ENCODE data around the gene JHY.

JHY gene

GRCh38 chr11:122871302-122871701, 11.3 kb upstream of the JHY start:
- Histone ChIP-seq H3K4me1 (ENCODE audit: insufficient read depth, low read length) (no peaks in the 10 kb centered on the region), H3K4me3 (ENCODE audit: low read depth in 1 of 2, low read length in 2 of 2) (no peak overlapping the region), H3K36me3 (ENCODE audit: insufficient read depth, low read length) (no peaks in the 10 kb centered on the region), H3K79me2 (ENCODE audit: insufficient read depth, low read length) (no peaks in the 10 kb centered on the region), H4K20me1 (ENCODE audit: insufficient read depth, low read length) (no peaks in the 10 kb centered on the region), H2AFZ (ENCODE audit: low read depth, low read length) (no peak overlapping the region), H3K27ac (ENCODE audit: low read length) (no peak overlapping the region), H3K9me3 (ENCODE audit: insufficient read depth, low read length, severe bottlenecking) (no peaks in the 10 kb centered on the region), H3K9ac (ENCODE audit: low read depth, low read length) (no peak overlapping the region), H3K27me3 (ENCODE audit: insufficient read depth, low read length, poor library complexity) (peaks cover 16% of the 10 kb centered on the region), H3K4me2 (ENCODE audit: insufficient read depth, low read length) (no peak overlapping the region)
- DNase-seq (no peak), ATAC-seq (ENCODE audit: insufficient read depth, low read depth) (no peak)
- TF ChIP-seq EZH2 (IDR thresholded peaks at IDR 0.05; ENCODE audit: borderline replicate concordance, low read depth, low read length, severe bottlenecking): no peak
- no peak for TF ChIP-seq CTCF (IDR thresholded peaks at IDR 0.05; ENCODE audit: borderline replicate concordance, extremely low read depth, low read length, poor library complexity, severe bottlenecking)

GRCh38 chr11:122872046-122872445, 10.5 kb upstream of the JHY start:
- no peak for ATAC-seq (ENCODE audit: insufficient read depth, low read depth)
- H3K4me3 ChIP-seq (ENCODE audit: low read depth in 1 of 2, low read length in 2 of 2): no peak overlapping the region
- H3K9ac ChIP-seq (ENCODE audit: low read depth, low read length): no peak overlapping the region
- peaks cover 16% of the 10 kb centered on the region for H3K27me3 ChIP-seq (ENCODE audit: insufficient read depth, low read length, poor library complexity)
- H3K9me3 ChIP-seq (ENCODE audit: insufficient read depth, low read length, severe bottlenecking): no peaks in the 10 kb centered on the region
- no peaks in the 10 kb centered on the region for H4K20me1 ChIP-seq (ENCODE audit: insufficient read depth, low read length)
- DNase-seq: no peak
- no peak overlapping the region for H2AFZ ChIP-seq (ENCODE audit: low read depth, low read length)
- TF ChIP-seq CTCF (IDR thresholded peaks at IDR 0.05; ENCODE audit: borderline replicate concordance, extremely low read depth, low read length, poor library complexity, severe bottlenecking) (no peak), EZH2 (IDR thresholded peaks at IDR 0.05; ENCODE audit: borderline replicate concordance, low read depth, low read length, severe bottlenecking) (no peak)
- no peaks in the 10 kb centered on the region for H3K4me1 ChIP-seq (ENCODE audit: insufficient read depth, low read length)
- H3K4me2 ChIP-seq (ENCODE audit: insufficient read depth, low read length): no peak overlapping the region
- no peaks in the 10 kb centered on the region for H3K36me3 ChIP-seq (ENCODE audit: insufficient read depth, low read length)
- H3K79me2 ChIP-seq (ENCODE audit: insufficient read depth, low read length): no peaks in the 10 kb centered on the region
- H3K27ac ChIP-seq (ENCODE audit: low read length): no peak overlapping the region

- no peak overlapping the region for H2AFZ ChIP-seq (ENCODE audit: low read depth, low read length)
- peaks cover 17% of the 10 kb centered on the region for H3K27me3 ChIP-seq (ENCODE audit: insufficient read depth, low read length, poor library complexity)
- DNase-seq: no peak
- no peak overlapping the region for H3K4me2 ChIP-seq (ENCODE audit: insufficient read depth, low read length)
- H4K20me1 ChIP-seq (ENCODE audit: insufficient read depth, low read length): no peaks in the 10 kb centered on the region
- H3K27ac ChIP-seq (ENCODE audit: low read length): no peak overlapping the region
- ATAC-seq (ENCODE audit: insufficient read depth, low read depth): no peak
- H3K9ac ChIP-seq (ENCODE audit: low read depth, low read length): no peak overlapping the region
- no peak overlapping the region for H3K4me3 ChIP-seq (ENCODE audit: low read depth in 1 of 2, low read length in 2 of 2)
- no peaks in the 10 kb centered on the region for H3K79me2 ChIP-seq (ENCODE audit: insufficient read depth, low read length)
- H3K4me1 ChIP-seq (ENCODE audit: insufficient read depth, low read length): no peaks in the 10 kb centered on the region
- TF ChIP-seq EZH2 (IDR thresholded peaks at IDR 0.05; ENCODE audit: borderline replicate concordance, low read depth, low read length, severe bottlenecking) (no peak), CTCF (IDR thresholded peaks at IDR 0.05; ENCODE audit: borderline replicate concordance, extremely low read depth, low read length, poor library complexity, severe bottlenecking) (no peak)
- no peaks in the 10 kb centered on the region for H3K9me3 ChIP-seq (ENCODE audit: insufficient read depth, low read length, severe bottlenecking)
- no peaks in the 10 kb centered on the region for H3K36me3 ChIP-seq (ENCODE audit: insufficient read depth, low read length)
These were observed 7.6 kb upstream of the JHY start for GRCh38 chr11:122874991-122875390.

- H3K27ac ChIP-seq (ENCODE audit: low read length): no peak overlapping the region
- H3K9me3 ChIP-seq (ENCODE audit: insufficient read depth, low read length, severe bottlenecking): no peaks in the 10 kb centered on the region
- H3K4me2 ChIP-seq (ENCODE audit: insufficient read depth, low read length): no peak overlapping the region
- no peaks in the 10 kb centered on the region for H3K4me1 ChIP-seq (ENCODE audit: insufficient read depth, low read length)
- no peak overlapping the region for H3K4me3 ChIP-seq (ENCODE audit: low read depth in 1 of 2, low read length in 2 of 2)
- no peak for TF ChIP-seq CTCF (IDR thresholded peaks at IDR 0.05; ENCODE audit: borderline replicate concordance, extremely low read depth, low read length, poor library complexity, severe bottlenecking)
- H4K20me1 ChIP-seq (ENCODE audit: insufficient read depth, low read length): no peaks in the 10 kb centered on the region
- H3K79me2 ChIP-seq (ENCODE audit: insufficient read depth, low read length): no peaks in the 10 kb centered on the region
- DNase-seq (no peak), ATAC-seq (ENCODE audit: insufficient read depth, low read depth) (no peak)
- H3K9ac ChIP-seq (ENCODE audit: low read depth, low read length): no peak overlapping the region
- no peaks in the 10 kb centered on the region for H3K36me3 ChIP-seq (ENCODE audit: insufficient read depth, low read length)
- no peak overlapping the region for H2AFZ ChIP-seq (ENCODE audit: low read depth, low read length)
- H3K27me3 ChIP-seq (ENCODE audit: insufficient read depth, low read length, poor library complexity): peaks cover 34% of the 10 kb centered on the region
These were observed 4.8 kb upstream of the JHY start for GRCh38 chr11:122877732-122878131.

Measured in DND-41 (cell line).